ENCODE data around the gene FAH. TPM values are rescaled to one million over a fixed set of nuclear protein-coding genes. Genes with fewer than 3 reads are reported as not detected.

Gene FAH
- total RNA-seq, 6 donors from 2014 or later: 14.0 to 46.1 (median 34.5) TPM

GRCh38 chr15:80180468-80180867 lies 27.7 kb downstream of the FAH start:
- H3K27me3 ChIP-seq: no peaks in the 10 kb centered on the region
- DNase-seq: no peak
- TF ChIP-seq EP300 (IDR thresholded peaks at IDR 0.05) (no peak), POLR2A (IDR thresholded peaks at IDR 0.05) (no peak), POLR2AphosphoS5 (IDR thresholded peaks at IDR 0.05) (no peak), CTCF (IDR thresholded peaks at IDR 0.05) (no peak)
- peaks cover 0 to 10% (median 5%) of the 10 kb centered on the region in 4 donors for H3K4me1 ChIP-seq
- no peak for ATAC-seq (ENCODE audit: low FRiP score in 2 of 2)
- peaks cover 3 to 50% (median 31%) of the 10 kb centered on the region in 4 donors for H3K36me3 ChIP-seq
- WGBS, 2 donors: 79 to 82% methylated on average over 5 to 7 of the region's 7 CpGs
- H3K4me3 ChIP-seq: no peak overlapping the region
- H3K27ac ChIP-seq: no peak overlapping the region
- H3K9me3 ChIP-seq: no peaks in the 10 kb centered on the region

DNA sequence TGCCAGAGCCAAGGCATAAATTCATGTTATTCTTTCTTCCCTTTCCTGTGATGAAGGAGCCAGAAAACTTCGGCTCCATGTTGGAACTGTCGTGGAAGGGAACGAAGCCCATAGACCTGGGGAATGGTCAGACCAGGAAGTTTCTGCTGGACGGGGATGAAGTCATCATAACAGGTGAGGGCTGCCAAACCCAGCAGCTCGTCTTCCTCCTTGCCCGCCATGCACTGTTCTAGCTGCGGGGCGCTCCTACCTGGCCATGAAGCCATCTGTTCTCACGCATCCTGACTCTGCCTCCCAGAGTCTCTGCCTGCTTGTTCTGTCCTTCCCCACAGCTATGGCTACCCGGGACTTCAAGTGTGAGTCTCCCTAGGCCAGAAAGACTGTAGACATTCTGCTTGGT lies 28.2 kb downstream of the FAH start:
- WGBS, 2 donors: 93 to 94% methylated on average over 10 of the region's 10 CpGs
- peaks cover 3 to 55% (median 36%) of the 10 kb centered on the region in 4 donors for H3K36me3 ChIP-seq
- H3K4me1 ChIP-seq: peaks cover 0 to 10% (median 5%) of the 10 kb centered on the region in 4 donors
- no peaks in the 10 kb centered on the region for H3K9me3 ChIP-seq
- H3K4me3 ChIP-seq: no peak overlapping the region
- no peaks in the 10 kb centered on the region for H3K27me3 ChIP-seq
- TF ChIP-seq POLR2AphosphoS5 (IDR thresholded peaks at IDR 0.05) (no peak), POLR2A (IDR thresholded peaks at IDR 0.05) (no peak), CTCF (IDR thresholded peaks at IDR 0.05) (no peak), EP300 (IDR thresholded peaks at IDR 0.05) (no peak)
- ATAC-seq (ENCODE audit: low FRiP score in 2 of 2) (no peak), DNase-seq (no peak)
- H3K27ac ChIP-seq: no peak overlapping the region

DNA sequence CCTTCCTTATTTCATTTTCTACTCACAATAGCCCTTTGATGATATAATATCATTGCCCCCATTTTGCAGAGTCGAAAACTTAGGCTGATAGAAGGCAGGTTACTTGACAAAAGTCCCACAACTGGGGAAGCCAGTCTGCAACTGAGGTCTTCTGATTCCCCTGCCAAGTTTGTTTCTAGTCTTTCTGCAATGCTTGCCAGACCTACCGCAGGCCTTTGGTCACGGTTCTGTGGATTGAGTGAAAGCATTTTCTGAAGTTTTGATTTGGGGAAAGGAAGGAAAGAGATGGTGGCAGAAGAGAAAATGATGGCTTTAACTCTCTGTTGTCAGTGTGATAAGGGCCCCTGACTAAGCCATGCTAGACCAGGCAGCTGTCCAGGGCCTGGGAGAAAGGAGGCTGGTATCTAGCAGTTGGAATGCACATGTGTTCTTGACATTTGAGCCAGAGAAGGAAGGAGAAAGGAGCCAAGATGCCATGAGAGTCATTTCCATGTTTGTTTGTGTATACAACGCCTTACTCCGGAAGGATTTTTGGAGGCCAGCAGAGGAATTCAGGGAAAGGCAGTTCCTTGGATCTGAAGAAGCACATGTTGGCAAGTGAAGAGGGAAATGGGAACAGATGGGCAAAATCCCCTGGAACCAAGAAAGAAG lies 29.9 kb downstream of the FAH start:
- no peak for TF ChIP-seq EP300 (IDR thresholded peaks at IDR 0.05)
- TF ChIP-seq POLR2AphosphoS5 (IDR thresholded peaks at IDR 0.05): no peak
- no peak for TF ChIP-seq POLR2A (IDR thresholded peaks at IDR 0.05)
- no peak for TF ChIP-seq CTCF (IDR thresholded peaks at IDR 0.05)
- H3K27me3 ChIP-seq: no peaks in the 10 kb centered on the region
- peaks cover 0 to 10% (median 5%) of the 10 kb centered on the region in 4 donors for H3K4me1 ChIP-seq
- H3K4me3 ChIP-seq: no peak overlapping the region
- H3K9me3 ChIP-seq: no peaks in the 10 kb centered on the region
- no peak for DNase-seq
- H3K36me3 ChIP-seq: peaks cover 0 to 66% (median 45%) of the 10 kb centered on the region in 4 donors
- ATAC-seq (ENCODE audit: low FRiP score in 2 of 2): no peak
- no peak overlapping the region for H3K27ac ChIP-seq
- 60 to 74% methylated on average over 5 of the region's 5 CpGs for WGBS, 2 donors

GRCh38 chr15:80183306-80183705 lies 30.5 kb downstream of the FAH start:
- Histone ChIP-seq H3K27me3 (no peaks in the 10 kb centered on the region), H3K9me3 (no peaks in the 10 kb centered on the region), H3K27ac (no peak overlapping the region), H3K4me3 (no peak overlapping the region), H3K36me3 (peaks cover 0 to 60% (median 42%) of the 10 kb centered on the region in 4 donors), H3K4me1 (peaks cover 0 to 10% (median 5%) of the 10 kb centered on the region in 4 donors)
- 88 to 93% methylated on average over 10 of the region's 10 CpGs for WGBS, 2 donors
- DNase-seq (no peak), ATAC-seq (ENCODE audit: low FRiP score in 2 of 2) (no peak)
- TF ChIP-seq EP300 (IDR thresholded peaks at IDR 0.05) (no peak), CTCF (IDR thresholded peaks at IDR 0.05) (no peak), POLR2AphosphoS5 (IDR thresholded peaks at IDR 0.05) (no peak), POLR2A (IDR thresholded peaks at IDR 0.05) (no peak)

- WGBS, 2 donors: 83 to 84% methylated on average over 6 of the region's 6 CpGs
- H3K36me3 ChIP-seq: peaks cover 0 to 59% (median 42%) of the 10 kb centered on the region in 4 donors
Measured at GRCh38 chr15:80183886-80184285, 31.1 kb downstream of the FAH start.

More at GRCh38 chr15:80183886-80184285, 31.1 kb downstream of the FAH start:
- TF ChIP-seq CTCF (IDR thresholded peaks at IDR 0.05): no peak
- no peak for TF ChIP-seq EP300 (IDR thresholded peaks at IDR 0.05)
- TF ChIP-seq POLR2AphosphoS5 (IDR thresholded peaks at IDR 0.05): no peak
- no peak for TF ChIP-seq POLR2A (IDR thresholded peaks at IDR 0.05)
- Histone ChIP-seq H3K27me3 (no peaks in the 10 kb centered on the region), H3K9me3 (no peaks in the 10 kb centered on the region), H3K27ac (no peak overlapping the region), H3K4me3 (no peak overlapping the region), H3K4me1 (peaks cover 0 to 10% (median 5%) of the 10 kb centered on the region in 4 donors)
- no peak for ATAC-seq (ENCODE audit: low FRiP score in 2 of 2)
- no peak for DNase-seq
